ENCODE measurements around the gene KIAA1958. TPM values are rescaled to one million over a fixed set of nuclear protein-coding genes. Genes with fewer than 3 reads are reported as not detected.
A peak's percentile ranks its signal among the peaks of the same experiment; 100 is the strongest.

Gene KIAA1958
- total and polyA plus RNA-seq, 12 donors, result 0.59 to 7.7 (median 6.1) TPM

DNA sequence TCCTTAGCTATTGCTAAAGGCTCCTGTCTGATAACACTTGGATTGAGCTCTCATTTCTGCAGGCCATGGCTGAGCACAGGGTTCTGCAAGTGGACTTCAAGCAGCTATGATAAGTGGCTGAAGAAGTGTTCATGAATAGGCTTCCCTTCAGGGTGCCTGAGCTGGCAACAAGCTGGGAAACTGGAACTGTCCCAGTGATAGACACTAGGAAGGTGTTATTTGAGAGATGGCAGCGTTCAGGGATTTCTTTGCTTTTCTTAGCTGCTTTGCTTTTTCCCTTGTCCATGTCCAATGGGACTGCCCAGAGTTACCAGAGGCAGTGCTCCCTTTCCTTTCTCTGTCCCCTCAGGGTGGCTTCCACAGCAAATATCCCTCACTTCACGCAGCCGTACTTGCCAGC is 155.5 kb downstream of the KIAA1958 start:
- Histone ChIP-seq H3K4me1 (peaks cover 0 to 5% (median 0%) of the 10 kb centered on the region in 9 donors), H3K27me3 (no peaks in the 10 kb centered on the region), H3K9me3 (peaks cover 0 to 21% (median 11%) of the 10 kb centered on the region in 11 donors), H3K4me3 (no peak overlapping the region), H3K36me3 (no peaks in the 10 kb centered on the region), H3K27ac (no peak overlapping the region)
- ATAC-seq (peak in 5 of 8 donors; percentile 47 to 92 (median 73)), DNase-seq (peak in 1 of 2 donors; percentile 11)
- intact Hi-C loops (cut with DNase I), result no loop called here
- WGBS, 2 donors, result 62 to 68% methylated on average over 3 of the region's 3 CpGs
- TF ChIP-seq, protein P1, sequence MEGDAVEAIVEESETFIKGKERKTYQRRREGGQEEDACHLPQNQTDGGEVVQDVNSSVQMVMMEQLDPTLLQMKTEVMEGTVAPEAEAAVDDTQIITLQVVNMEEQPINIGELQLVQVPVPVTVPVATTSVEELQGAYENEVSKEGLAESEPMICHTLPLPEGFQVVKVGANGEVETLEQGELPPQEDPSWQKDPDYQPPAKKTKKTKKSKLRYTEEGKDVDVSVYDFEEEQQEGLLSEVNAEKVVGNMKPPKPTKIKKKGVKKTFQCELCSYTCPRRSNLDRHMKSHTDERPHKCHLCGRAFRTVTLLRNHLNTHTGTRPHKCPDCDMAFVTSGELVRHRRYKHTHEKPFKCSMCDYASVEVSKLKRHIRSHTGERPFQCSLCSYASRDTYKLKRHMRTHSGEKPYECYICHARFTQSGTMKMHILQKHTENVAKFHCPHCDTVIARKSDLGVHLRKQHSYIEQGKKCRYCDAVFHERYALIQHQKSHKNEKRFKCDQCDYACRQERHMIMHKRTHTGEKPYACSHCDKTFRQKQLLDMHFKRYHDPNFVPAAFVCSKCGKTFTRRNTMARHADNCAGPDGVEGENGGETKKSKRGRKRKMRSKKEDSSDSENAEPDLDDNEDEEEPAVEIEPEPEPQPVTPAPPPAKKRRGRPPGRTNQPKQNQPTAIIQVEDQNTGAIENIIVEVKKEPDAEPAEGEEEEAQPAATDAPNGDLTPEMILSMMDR (IDR thresholded peaks at IDR 0.05), result no peak

DNA sequence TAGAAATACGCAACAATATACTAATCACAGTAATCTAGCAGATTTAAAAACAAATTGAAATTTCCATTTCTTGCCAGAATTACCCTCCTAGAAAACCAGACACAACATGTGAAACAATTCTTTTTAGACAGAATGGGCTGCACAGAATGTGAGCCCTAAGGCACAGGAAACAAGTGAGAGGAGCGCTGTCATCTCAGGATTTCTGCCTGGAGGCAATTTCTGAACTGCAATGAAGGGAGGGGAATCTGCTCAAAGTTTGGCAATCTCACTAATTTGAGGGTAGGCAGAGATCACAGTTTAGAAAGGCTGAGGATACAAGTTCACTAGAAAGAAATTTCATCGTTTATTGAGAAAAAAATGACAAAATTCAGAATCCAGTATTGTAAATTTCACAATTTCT is 161.0 kb downstream of the KIAA1958 start:
- H3K9me3 ChIP-seq, result peaks cover 0 to 27% (median 8%) of the 10 kb centered on the region in 11 donors
- intact Hi-C loops (cut with DNase I), result no loop called here
- H3K27ac ChIP-seq, result no peak overlapping the region
- TF ChIP-seq, protein P1 (IDR thresholded peaks at IDR 0.05), result no peak
- H3K27me3 ChIP-seq, result no peaks in the 10 kb centered on the region
- H3K4me1 ChIP-seq, result peaks cover 0 to under 1% (median 0%) of the 10 kb centered on the region in 9 donors
- 95 to 97% methylated on average over 3 of the region's 3 CpGs for WGBS, 2 donors
- no peak overlapping the region for H3K4me3 ChIP-seq
- H3K36me3 ChIP-seq, result peaks cover 0 to 8% (median 0%) of the 10 kb centered on the region in 9 donors
- ATAC-seq (no peak), DNase-seq (no peak)

DNA sequence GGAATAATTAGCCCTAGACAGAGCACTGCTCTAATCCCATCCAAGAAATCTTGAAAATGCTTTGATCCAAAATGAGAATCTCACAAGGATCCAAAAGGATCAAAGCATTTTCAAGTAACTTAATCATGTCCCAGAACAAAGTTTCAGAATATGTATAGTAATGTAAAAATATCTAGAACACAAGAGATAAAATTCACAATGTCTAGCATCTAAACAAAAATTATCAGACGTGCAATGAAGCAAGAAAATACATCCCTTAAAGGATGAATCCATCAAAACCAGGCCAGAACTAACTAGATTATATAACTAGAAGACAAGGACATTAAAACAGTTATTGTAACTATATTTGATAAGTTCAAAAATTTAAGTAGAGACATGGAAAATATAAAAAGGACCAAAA is 162.0 kb downstream of the KIAA1958 start:
- no peak for ATAC-seq
- H3K36me3 ChIP-seq, result peaks cover 0 to 8% (median 0%) of the 10 kb centered on the region in 9 donors
- no peak overlapping the region for H3K4me3 ChIP-seq
- H3K27me3 ChIP-seq, result no peaks in the 10 kb centered on the region
- H3K4me1 ChIP-seq, result no peaks in the 10 kb centered on the region
- no peak for DNase-seq
- H3K9me3 ChIP-seq, result peaks cover 0 to 27% (median 8%) of the 10 kb centered on the region in 11 donors
- intact Hi-C loops (cut with DNase I), result no loop called here
- H3K27ac ChIP-seq, result no peak overlapping the region
- TF ChIP-seq, protein P1 (IDR thresholded peaks at IDR 0.05), result no peak
- 84 to 88% methylated on average over 1 of the region's 1 CpG for WGBS, 2 donors

DNA sequence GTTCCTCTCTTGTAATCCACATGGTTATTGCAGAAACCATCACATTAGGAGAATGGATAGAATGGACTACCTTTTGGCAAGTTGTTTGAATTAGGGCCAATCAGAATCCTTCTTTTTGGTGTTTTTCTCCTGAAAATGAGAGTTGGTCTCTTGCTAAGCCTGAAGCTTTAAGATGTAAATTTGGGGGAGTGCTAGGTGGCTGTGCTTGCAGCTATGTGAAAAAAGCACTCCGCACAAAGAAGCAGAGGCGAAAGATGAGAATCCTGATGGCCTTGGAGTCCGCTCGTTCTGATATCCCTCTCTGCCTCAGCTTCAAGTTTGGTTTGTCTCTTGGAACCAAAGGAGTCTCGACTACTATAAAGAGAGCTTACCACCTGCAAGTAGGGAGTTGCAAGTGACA is 167.7 kb downstream of the KIAA1958 start:
- TF ChIP-seq, protein P1 (IDR thresholded peaks at IDR 0.05), result no peak
- Histone ChIP-seq H3K27me3 (no peaks in the 10 kb centered on the region), H3K36me3 (no peaks in the 10 kb centered on the region), H3K27ac (no peak overlapping the region), H3K4me1 (no peaks in the 10 kb centered on the region), H3K4me3 (no peak overlapping the region), H3K9me3 (peaks cover 0 to 10% (median 2%) of the 10 kb centered on the region in 11 donors)
- intact Hi-C loops (cut with DNase I), result no loop called here
- 87 to 93% methylated on average over 5 of the region's 5 CpGs for WGBS, 2 donors
- no peak for DNase-seq
- no peak for ATAC-seq
